ENCODE results near the gene SPATA45. TPM values are rescaled to one million over a fixed set of nuclear protein-coding genes. Genes with fewer than 3 reads are reported as not detected.
A peak's percentile ranks its signal among the peaks of the same experiment; 100 is the strongest.
"Not testable (repeated sequence)": the region's sequence is repeated elsewhere in the genome, so short reads cannot be mapped to it uniquely, and the experiment has no call there.

SPATA45 gene
- 0.89 TPM for total RNA-seq

GRCh38 chr1:212847549-212847948, at the start of gene SPATA45:
TSS of gene SPATA45 (minus strand) at chr1:212847649. CDS start at chr1:212836149, 11,500 bp downstream.
- DNase-seq: no peak

- DNase-seq: no peak
These were observed 44.7 kb upstream of the SPATA45 start for GRCh38 chr1:212892108-212892507.

GRCh38 chr1:212884592-212884991, 37.1 kb upstream of the SPATA45 start:
- no peak for DNase-seq

GRCh38 chr1:212879947-212880690, 32.7 kb upstream of the SPATA45 start:
- no peak for DNase-seq

- no peak for DNase-seq
These were observed 31.0 kb upstream of the SPATA45 start for GRCh38 chr1:212878418-212878817.

- no peak for DNase-seq
These were observed 26.1 kb upstream of the SPATA45 start for GRCh38 chr1:212873518-212873917.

GRCh38 chr1:212871976-212872375, 24.5 kb upstream of the SPATA45 start:
- DNase-seq: no peak

GRCh38 chr1:212867192-212867591, 19.7 kb upstream of the SPATA45 start:
- no peak for DNase-seq

- DNase-seq: no peak
These were observed 16.8 kb upstream of the SPATA45 start for GRCh38 chr1:212864201-212864600.

GRCh38 chr1:212863345-212863744, 15.9 kb upstream of the SPATA45 start:
- DNase-seq: not testable (repeated sequence)

GRCh38 chr1:212862111-212862690, 14.8 kb upstream of the SPATA45 start:
- DNase-seq: no peak

GRCh38 chr1:212860713-212861581, 13.5 kb upstream of the SPATA45 start:
- no peak for DNase-seq

- DNase-seq: no peak
These were observed 11.2 kb upstream of the SPATA45 start for GRCh38 chr1:212858461-212859265.

GRCh38 chr1:212857992-212858460, 10.6 kb upstream of the SPATA45 start, which contains the start of gene FLVCR1:
TSS of gene FLVCR1 (plus strand) at chr1:212858275. CDS start at chr1:212858453, 178 bp downstream.
- peak; percentile 92 for DNase-seq

- DNase-seq: no peak
These were observed 9.3 kb upstream of the SPATA45 start for GRCh38 chr1:212856755-212857154.

GRCh38 chr1:212853658-212854057, 6.2 kb upstream of the SPATA45 start:
- DNase-seq: no peak

GRCh38 chr1:212852105-212852688, 4.7 kb upstream of the SPATA45 start:
- no peak for DNase-seq

GRCh38 chr1:212844521-212844920, 2.9 kb downstream of the SPATA45 start:
- not testable (repeated sequence) for DNase-seq

- DNase-seq: no peak
These were observed 9.3 kb downstream of the SPATA45 start for GRCh38 chr1:212838145-212838544.

- DNase-seq: not testable (repeated sequence)
These were observed 13.9 kb downstream of the SPATA45 start for GRCh38 chr1:212833211-212834207.

Data from skin of body (tissue), 2 donors.